NT2/D1 (cell line): Measurements from ENCODE around the gene OLR1.

Experiments
- SUZ12 ChIP-seq: IDR thresholded peaks from 2 replicates; pipeline ENCODE4 v1.6.1; 2011; ENCODE audit not compliant: insufficient read length, insufficient read depth; ENCODE audit errors: extremely low read depth
- YY1 ChIP-seq: IDR thresholded peaks from 2 replicates; pipeline ENCODE4 v1.6.1; 2011; ENCODE audit not compliant: insufficient read length, insufficient read depth
- ZNF274 ChIP-seq: IDR thresholded peaks from 2 replicates; pipeline ENCODE4 v1.6.1; 2011; ENCODE audit warnings: mild to moderate bottlenecking, low read depth, low read length

GRCh38 chr12:10113920-10114319, 58.0 kb downstream of the OLR1 start:
- TF ChIP-seq ZNF274 (no peak), YY1 (no peak), SUZ12 (no peak)
